SH-SY5Y (cell line): Measurements from ENCODE around the gene MECP2.

Source experiments
- GATA2 ChIP-seq: IDR thresholded peaks from 2 replicates; pipeline ENCODE4 v1.6.1; 2011; ENCODE audit warnings: mild to moderate bottlenecking, low read depth, low read length
- GATA3 ChIP-seq: IDR thresholded peaks from 2 replicates; pipeline ENCODE4 v1.6.1; 2011; ENCODE audit warnings: low read depth, mild to moderate bottlenecking, low read length, moderate library complexity

GRCh38 chrX:154008521-154008920, 89.0 kb downstream of the MECP2 start:
- TF ChIP-seq GATA2 (no peak), GATA3 (no peak)
